Measurements from ENCODE around the gene TBX21.

The TBX21 gene, protein sequence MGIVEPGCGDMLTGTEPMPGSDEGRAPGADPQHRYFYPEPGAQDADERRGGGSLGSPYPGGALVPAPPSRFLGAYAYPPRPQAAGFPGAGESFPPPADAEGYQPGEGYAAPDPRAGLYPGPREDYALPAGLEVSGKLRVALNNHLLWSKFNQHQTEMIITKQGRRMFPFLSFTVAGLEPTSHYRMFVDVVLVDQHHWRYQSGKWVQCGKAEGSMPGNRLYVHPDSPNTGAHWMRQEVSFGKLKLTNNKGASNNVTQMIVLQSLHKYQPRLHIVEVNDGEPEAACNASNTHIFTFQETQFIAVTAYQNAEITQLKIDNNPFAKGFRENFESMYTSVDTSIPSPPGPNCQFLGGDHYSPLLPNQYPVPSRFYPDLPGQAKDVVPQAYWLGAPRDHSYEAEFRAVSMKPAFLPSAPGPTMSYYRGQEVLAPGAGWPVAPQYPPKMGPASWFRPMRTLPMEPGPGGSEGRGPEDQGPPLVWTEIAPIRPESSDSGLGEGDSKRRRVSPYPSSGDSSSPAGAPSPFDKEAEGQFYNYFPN

DNA sequence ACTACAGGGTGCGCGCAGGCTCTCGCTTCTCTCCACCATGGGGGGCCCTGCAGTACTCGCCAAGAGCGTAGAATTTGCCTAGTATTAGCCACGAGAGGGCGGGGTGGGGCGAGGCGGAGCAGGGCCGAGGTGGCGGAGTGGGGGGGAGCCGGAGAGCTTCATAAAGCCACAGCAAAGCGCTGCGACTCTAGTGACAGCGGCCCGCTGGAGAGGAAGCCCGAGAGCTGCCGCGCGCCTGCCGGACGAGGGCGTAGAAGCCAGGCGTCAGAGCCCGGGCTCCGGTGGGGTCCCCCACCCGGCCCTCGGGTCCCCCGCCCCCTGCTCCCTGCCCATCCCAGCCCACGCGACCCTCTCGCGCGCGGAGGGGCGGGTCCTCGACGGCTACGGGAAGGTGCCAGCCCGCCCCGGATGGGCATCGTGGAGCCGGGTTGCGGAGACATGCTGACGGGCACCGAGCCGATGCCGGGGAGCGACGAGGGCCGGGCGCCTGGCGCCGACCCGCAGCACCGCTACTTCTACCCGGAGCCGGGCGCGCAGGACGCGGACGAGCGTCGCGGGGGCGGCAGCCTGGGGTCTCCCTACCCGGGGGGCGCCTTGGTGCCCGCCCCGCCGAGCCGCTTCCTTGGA, at the start of gene TBX21:
Gene TBX21 (plus strand): TSS at position 190 of the 627 bp plus-strand sequence. CDS start 219 bp downstream, at position 409.
- peak; percentile 12 for DNase-seq (ENCODE audit: low read depth)
- no peak within 1 kb of the TSS; the same call in 1 of the 2 replicates for H3K4me3 ChIP-seq (ENCODE audit: low read length)
- TF ChIP-seq, protein P1, sequence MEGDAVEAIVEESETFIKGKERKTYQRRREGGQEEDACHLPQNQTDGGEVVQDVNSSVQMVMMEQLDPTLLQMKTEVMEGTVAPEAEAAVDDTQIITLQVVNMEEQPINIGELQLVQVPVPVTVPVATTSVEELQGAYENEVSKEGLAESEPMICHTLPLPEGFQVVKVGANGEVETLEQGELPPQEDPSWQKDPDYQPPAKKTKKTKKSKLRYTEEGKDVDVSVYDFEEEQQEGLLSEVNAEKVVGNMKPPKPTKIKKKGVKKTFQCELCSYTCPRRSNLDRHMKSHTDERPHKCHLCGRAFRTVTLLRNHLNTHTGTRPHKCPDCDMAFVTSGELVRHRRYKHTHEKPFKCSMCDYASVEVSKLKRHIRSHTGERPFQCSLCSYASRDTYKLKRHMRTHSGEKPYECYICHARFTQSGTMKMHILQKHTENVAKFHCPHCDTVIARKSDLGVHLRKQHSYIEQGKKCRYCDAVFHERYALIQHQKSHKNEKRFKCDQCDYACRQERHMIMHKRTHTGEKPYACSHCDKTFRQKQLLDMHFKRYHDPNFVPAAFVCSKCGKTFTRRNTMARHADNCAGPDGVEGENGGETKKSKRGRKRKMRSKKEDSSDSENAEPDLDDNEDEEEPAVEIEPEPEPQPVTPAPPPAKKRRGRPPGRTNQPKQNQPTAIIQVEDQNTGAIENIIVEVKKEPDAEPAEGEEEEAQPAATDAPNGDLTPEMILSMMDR (conservative IDR thresholded peaks at IDR 0.05; ENCODE audit: low read length) = peak; percentile 12

DNA sequence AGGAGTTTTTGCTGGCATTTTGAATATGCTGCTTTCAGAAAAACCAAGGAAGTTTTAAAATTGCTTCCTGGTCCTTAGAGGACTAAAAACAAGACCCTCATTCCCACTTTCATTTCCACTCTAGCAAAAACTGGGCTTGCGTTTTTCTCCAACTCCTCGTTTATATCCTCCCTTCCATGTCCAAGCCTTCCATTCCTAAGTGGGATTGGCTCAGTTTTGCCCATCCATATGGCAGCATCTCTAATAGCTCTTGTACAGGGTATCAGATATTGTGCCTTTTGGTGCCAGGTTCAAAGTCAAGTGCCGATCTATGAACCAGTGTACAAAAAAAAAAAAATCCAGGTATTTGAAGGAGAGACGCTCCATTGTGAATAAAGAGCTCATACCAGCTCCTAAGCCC, 49.0 kb upstream of the TBX21 start:
- TF ChIP-seq, protein P1 (conservative IDR thresholded peaks at IDR 0.05; ENCODE audit: low read length) = no peak
- H3K4me3 ChIP-seq (ENCODE audit: low read length) = no peak overlapping the region
- DNase-seq (ENCODE audit: low read depth) = no peak

- H3K4me3 ChIP-seq (ENCODE audit: low read length) = no peak overlapping the region
- TF ChIP-seq, protein P1 (conservative IDR thresholded peaks at IDR 0.05; ENCODE audit: low read length) = no peak
- DNase-seq (ENCODE audit: low read depth) = no peak
Measured at GRCh38 chr17:47684535-47685193, 48.4 kb upstream of the TBX21 start.

DNA sequence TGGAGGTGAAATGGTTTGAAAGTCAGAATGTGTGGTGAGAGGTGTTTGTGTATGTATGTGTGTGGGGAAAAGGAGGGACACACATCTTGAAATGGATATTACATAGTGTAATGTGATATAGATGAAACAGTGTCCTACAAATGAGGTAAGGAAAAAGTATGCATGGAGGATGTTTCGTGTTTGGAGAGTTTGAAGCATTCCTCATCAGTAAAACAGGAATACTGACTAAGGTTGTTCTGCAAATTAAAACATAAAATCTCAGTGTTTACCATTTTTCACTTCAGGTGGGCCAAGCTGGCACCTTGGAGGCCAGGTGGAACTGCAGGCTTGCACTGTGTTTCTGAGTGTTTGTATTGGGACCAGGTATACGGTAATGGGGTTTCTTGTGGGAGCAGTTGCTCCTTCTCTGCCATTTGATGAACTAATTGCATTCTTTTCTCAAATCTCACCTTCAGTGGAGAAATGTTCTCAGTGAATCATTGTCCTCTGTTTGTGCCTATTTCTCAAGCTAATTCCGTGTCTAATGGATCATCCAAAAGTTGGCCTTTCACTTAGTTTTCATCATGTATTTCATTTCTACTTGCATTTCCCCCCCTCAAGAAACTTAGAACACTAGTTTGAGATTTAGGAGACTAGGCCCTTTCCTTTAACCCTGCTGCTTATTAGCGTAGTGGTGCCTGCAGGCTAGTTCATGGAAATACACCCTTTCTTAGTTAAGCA, 47.3 kb upstream of the TBX21 start:
- TF ChIP-seq, protein P1 (conservative IDR thresholded peaks at IDR 0.05; ENCODE audit: low read length) = no peak
- DNase-seq (ENCODE audit: low read depth) = peak; percentile 70
- no peak overlapping the region for H3K4me3 ChIP-seq (ENCODE audit: low read length)

- DNase-seq (ENCODE audit: low read depth) = peak; percentile 82
- TF ChIP-seq, protein P1 (conservative IDR thresholded peaks at IDR 0.05; ENCODE audit: low read length) = no peak; the same call in 1 of the 2 replicates
- H3K4me3 ChIP-seq (ENCODE audit: low read length) = no peak overlapping the region
Measured at GRCh38 chr17:47686276-47686635, 46.8 kb upstream of the TBX21 start.

GRCh38 chr17:47686664-47687327, 46.2 kb upstream of the TBX21 start:
- no peak overlapping the region for H3K4me3 ChIP-seq (ENCODE audit: low read length)
- DNase-seq (ENCODE audit: low read depth) = peak; percentile 50
- TF ChIP-seq, protein P1 (conservative IDR thresholded peaks at IDR 0.05; ENCODE audit: low read length) = no peak

Data from AG10803 (cell line).